Transverse colon (tissue), 4 donors: ENCODE measurements around the gene ABL1. TPM values are rescaled to one million over a fixed set of nuclear protein-coding genes. Genes with fewer than 3 reads are reported as not detected.

Source experiments
- DNase-seq: peaks from one replicate; pipeline ENCODE4 v3.0.0-alpha.2; 2019
- H3K27ac ChIP-seq, 4 donors: fragments of 200-600 bp; sonication (generic); 2 replicates each; pipeline ENCODE4 v1.5.1; 2016 to 2018; ENCODE audit warnings: inconsistent platforms in 4 of 4
- H3K27me3 ChIP-seq: fragments of 200-600 bp; sonication (generic); 2 replicates; pipeline ENCODE4 v1.5.1; 2017; ENCODE audit warnings: inconsistent platforms
- H3K36me3 ChIP-seq, 4 donors: fragments of 200-600 bp; sonication (generic); 2 replicates each; pipeline ENCODE4 v1.5.1; 2017 to 2019; ENCODE audit warnings: inconsistent platforms in 4 of 4
- H3K4me1 ChIP-seq, 4 donors: fragments of 200-600 bp; sonication (generic); 2 replicates each; pipeline ENCODE4 v1.5.1; 2017 to 2020; ENCODE audit warnings: inconsistent platforms in 4 of 4
- H3K4me3 ChIP-seq, 4 donors: fragments of 200-600 bp; sonication (generic); 1 replicate in 1 of 4; 2 replicates in 3 of 4; pipeline versions ENCODE4 v1.5.1 to v1.6.1; 2017 to 2019; ENCODE audit warnings: inconsistent platforms in 4 of 4
- H3K9me3 ChIP-seq, 2 donors: fragments of 200-600 bp; sonication (generic); 2 replicates each; pipeline ENCODE4 v1.5.1; 2017 to 2019; ENCODE audit warnings: inconsistent platforms in 2 of 2
- CTCF ChIP-seq, 5 experiments: fragments of 200-600 bp in 3 of 5; fragments of 450-650 bp in 2 of 5; sonication (generic) in 3 of 5; IDR thresholded peaks; 1 replicate in 2 of 5; 2 replicates in 3 of 5; pipeline ENCODE4 v1.5.1; 2016 to 2017; ENCODE audit warnings: antibody characterized with exemption in 5 of 5, inconsistent platforms in 3 of 5, mild to moderate bottlenecking in 2 of 5, moderate library complexity in 1 of 5
- EP300 ChIP-seq: sonication (generic); formaldehyde crosslinking; IDR thresholded peaks from one replicate; pipeline ENCODE4 v1.6.1; 2017; ENCODE audit warnings: antibody characterized with exemption, low read depth
- POLR2A ChIP-seq: fragments of 450-650 bp; IDR thresholded peaks from one replicate; pipeline ENCODE4 v1.6.1; 2016; ENCODE audit warnings: antibody characterized with exemption, mild to moderate bottlenecking, moderate library complexity
- POLR2AphosphoS5 ChIP-seq, 3 donors: sonication (generic); formaldehyde crosslinking; IDR thresholded peaks; one replicate each; pipeline ENCODE4 v1.6.1; 2016; ENCODE audit warnings: antibody characterized with exemption in 3 of 3
- WGBS, 2 donors: methylation state at CpG; one replicate each; pipeline ENCODE4 v1.1.5; 2018; ENCODE audit warnings: low coverage in 1 of 2; 5-methylcytosine and 5-hydroxymethylcytosine counted together
- in situ Hi-C, 4 donors: fragments of 200-750 bp; cut with MboI; loops; one replicate each; pipeline versions ENCODE4 v1.15.0 to v1.15.1; 2017; ENCODE audit warnings: low sequenced_read_pairs in 3 of 4, low pct_ligation_motif_present in 1 of 4, low pct_unique_long_range_greater_than_20kb in 1 of 4
- intact Hi-C: fragments of 100-400 bp; cut with DNase I; formaldehyde crosslinking; loops from one replicate; pipeline ENCODE4 v1.15.1; 2023; ENCODE audit warnings: low total_unique reads
- total RNA-seq, 4 donors: library from RNA; depleted of rRNA; stranded (reverse); fragments of >200 nt; gene quantifications; one replicate each; pipeline ENCODE4 v1.1.0, GENCODE V29; 2016

Gene ABL1
- total RNA-seq = 10 to 100 TPM; 66.9 to 97.1 (median 81.8) TPM

- in situ Hi-C loops = no loop called here
- Histone ChIP-seq H3K27ac (peak within 1 kb of the TSS; percentile 94 to 99 (median 97)), H3K9me3 (no peaks in the 10 kb centered on the region), H3K4me3 (peak within 1 kb of the TSS; percentile 54 to 76 (median 65)), H3K4me1 (peaks cover 16 to 64% (median 52%) of the 10 kb centered on the region in 4 donors), H3K27me3 (no peaks in the 10 kb centered on the region), H3K36me3 (no peaks in the 10 kb centered on the region)
- peak; percentile 79 for DNase-seq
- intact Hi-C loops = no loop called here
- WGBS, 2 donors = 3 to 12% methylated on average over 6 to 30 of the region's 78 CpGs
- TF ChIP-seq CTCF (IDR thresholded peaks at IDR 0.05) (no peak), POLR2AphosphoS5 (IDR thresholded peaks at IDR 0.05) (peak in 2 of 3 donors; percentile 42 to 74), EP300 (no peak), POLR2A (peak; percentile 54)
Measured at GRCh38 chr9:130834371-130835336, at the start of gene ABL1. TSS of gene ABL1 (plus strand) at chr9:130835254. CDS start at chr9:130835447, 193 bp downstream.

GRCh38 chr9:130785940-130786508 lies 49.0 kb upstream of the ABL1 start:
- intact Hi-C loops = no loop called here
- peak overlapping the region in 3 of 4 donors; percentile 15 to 50 (median 47) for H3K27ac ChIP-seq
- peaks cover 0 to 10% of the 10 kb centered on the region in 2 donors for H3K9me3 ChIP-seq
- H3K4me3 ChIP-seq = no peak overlapping the region
- no peaks in the 10 kb centered on the region for H3K36me3 ChIP-seq
- WGBS, 2 donors = 76 to 80% methylated on average over 3 to 6 of the region's 6 CpGs
- DNase-seq = no peak
- peaks cover 10 to 17% (median 15%) of the 10 kb centered on the region in 4 donors for H3K4me1 ChIP-seq
- no peaks in the 10 kb centered on the region for H3K27me3 ChIP-seq
- in situ Hi-C loops = no loop called here
- no peak for TF ChIP-seq EP300
- no peak for TF ChIP-seq POLR2AphosphoS5 (IDR thresholded peaks at IDR 0.05)
- no peak for TF ChIP-seq POLR2A
- no peak for TF ChIP-seq CTCF (IDR thresholded peaks at IDR 0.05)

GRCh38 chr9:130786526-130786925 lies 48.5 kb upstream of the ABL1 start:
- no peak for DNase-seq
- no peak overlapping the region for H3K4me3 ChIP-seq
- H3K9me3 ChIP-seq = peaks cover 0 to 10% of the 10 kb centered on the region in 2 donors
- H3K36me3 ChIP-seq = no peaks in the 10 kb centered on the region
- no peaks in the 10 kb centered on the region for H3K27me3 ChIP-seq
- WGBS, 2 donors = 84 to 93% methylated on average over 4 of the region's 4 CpGs
- TF ChIP-seq POLR2A (no peak), EP300 (no peak), POLR2AphosphoS5 (IDR thresholded peaks at IDR 0.05) (no peak)
- peaks cover 6 to 17% (median 15%) of the 10 kb centered on the region in 4 donors for H3K4me1 ChIP-seq
- intact Hi-C loops (no loop called here), in situ Hi-C loops (no loop called here)
- H3K27ac ChIP-seq = peak overlapping the region in 3 of 4 donors; percentile 15 to 50 (median 47)

GRCh38 chr9:130789747-130790672 lies 45.0 kb upstream of the ABL1 start:
- Histone ChIP-seq H3K4me3 (no peak overlapping the region), H3K36me3 (no peaks in the 10 kb centered on the region), H3K27ac (no peak overlapping the region), H3K4me1 (peaks cover 0 to 18% (median 13%) of the 10 kb centered on the region in 4 donors), H3K9me3 (peaks cover 0 to 10% of the 10 kb centered on the region in 2 donors), H3K27me3 (no peaks in the 10 kb centered on the region)
- WGBS, 2 donors = 96 to 98% methylated on average over 5 to 7 of the region's 7 CpGs
- TF ChIP-seq POLR2A = no peak
- TF ChIP-seq POLR2AphosphoS5 (IDR thresholded peaks at IDR 0.05) = no peak
- no peak for TF ChIP-seq EP300
- no peak for TF ChIP-seq CTCF (IDR thresholded peaks at IDR 0.05)
- DNase-seq = no peak
- in situ Hi-C loops (no loop called here), intact Hi-C loops (no loop called here)
